Right lobe of liver (tissue), 4 donors: ENCODE data around the gene MAP3K2.

Experiments
- CTCF ChIP-seq, 4 donors: fragments of 200-600 bp in 3 of 4; fragments of 450-650 bp in 1 of 4; IDR thresholded peaks; one replicate each; pipeline versions ENCODE4 v1.5.1 to v1.8.0; 2016 to 2022; ENCODE audit warnings: antibody characterized with exemption in 4 of 4, mild to moderate bottlenecking in 2 of 4
- POLR2A ChIP-seq: fragments of 450-650 bp; IDR thresholded peaks from one replicate; pipeline ENCODE4 v1.6.1; 2017; ENCODE audit warnings: antibody characterized with exemption, mild to moderate bottlenecking
- donor health status: DM: no; HTN: no; CAD: no.
- donor health status: DM: no; HTN: no; CAD: no.
- donor health status: DM: no; HTN: yes; CAD: no.

GRCh38 chr2:127370010-127370409 lies 17.8 kb downstream of the MAP3K2 start:
- TF ChIP-seq CTCF (IDR thresholded peaks at IDR 0.05) (no peak), POLR2A (no peak)
